NCI-H524 (cell line): ENCODE data around the gene DDIAS.
"Not testable (repeated sequence)": the region's sequence is repeated elsewhere in the genome, so short reads cannot be mapped to it uniquely, and the experiment has no call there.

Source experiments
- DNase-seq, 2 experiments: peaks; one replicate each; lab custom pipeline; 2025; lab: John Stamatoyannopoulos, UW

The DDIAS gene

DNA sequence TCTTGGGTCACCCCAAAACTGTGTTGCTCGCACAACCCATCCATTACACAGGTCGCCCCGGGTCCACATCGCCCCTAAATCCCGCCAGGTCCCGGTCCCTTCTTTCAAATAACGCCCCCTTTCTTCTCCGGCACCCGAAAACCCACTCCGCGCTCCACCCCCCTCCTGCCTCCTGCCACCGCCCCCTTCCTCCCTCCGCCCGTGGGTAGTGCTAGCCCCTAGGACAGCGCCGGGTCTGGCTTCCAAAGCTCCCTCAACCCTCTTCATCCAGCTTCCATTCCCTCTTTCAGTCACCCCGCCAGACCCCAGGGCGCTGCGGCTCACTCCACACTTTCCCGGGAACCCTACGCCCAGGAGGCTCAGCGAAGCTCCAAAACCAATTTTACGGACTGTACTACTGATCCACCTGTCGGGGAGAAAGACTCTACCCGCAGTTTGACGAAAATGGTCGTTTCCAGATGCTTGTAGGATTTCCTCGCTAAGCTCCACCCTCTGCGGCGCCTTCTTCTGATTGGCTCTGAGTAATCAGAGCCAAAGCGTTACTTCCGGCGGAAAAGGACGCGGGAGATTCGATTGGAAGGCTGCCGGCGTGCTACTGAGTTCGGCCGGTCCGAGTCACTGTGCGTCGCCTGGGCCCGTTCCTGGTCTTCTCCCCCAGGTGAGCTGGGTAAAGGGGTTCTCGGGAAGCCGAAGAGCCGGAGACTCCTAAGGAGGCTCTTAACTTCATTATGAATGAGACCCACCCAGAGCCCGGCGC lies at the start of gene DDIAS:
Gene DDIAS (plus strand): TSS at position 572 of the 757 bp plus-strand sequence. CDS start 13,003 bp downstream, outside the sequence.
- peak; percentile 97 to 99 for DNase-seq

GRCh38 chr11:82854242-82854641 lies 47.3 kb upstream of the DDIAS start:
- DNase-seq = no peak

DNA sequence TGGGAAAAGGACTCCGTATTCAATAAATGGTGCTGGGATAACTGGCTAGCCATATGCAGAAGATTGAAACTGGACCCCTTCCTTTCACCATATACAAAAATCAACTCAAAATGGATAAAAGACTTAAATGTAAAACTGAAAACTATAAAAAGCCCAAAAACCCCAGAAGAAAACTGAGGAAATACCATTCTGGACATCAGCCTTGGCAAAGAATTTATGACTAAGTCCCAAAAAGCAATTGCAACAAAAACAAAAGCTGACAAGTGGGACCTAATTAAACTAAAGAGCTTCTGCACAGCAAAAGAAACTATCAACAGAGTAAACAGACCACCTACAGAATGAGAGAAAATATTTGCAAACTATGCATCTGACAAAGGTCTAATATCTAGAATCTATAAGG lies 46.6 kb upstream of the DDIAS start:
- DNase-seq = not testable (repeated sequence)

DNA sequence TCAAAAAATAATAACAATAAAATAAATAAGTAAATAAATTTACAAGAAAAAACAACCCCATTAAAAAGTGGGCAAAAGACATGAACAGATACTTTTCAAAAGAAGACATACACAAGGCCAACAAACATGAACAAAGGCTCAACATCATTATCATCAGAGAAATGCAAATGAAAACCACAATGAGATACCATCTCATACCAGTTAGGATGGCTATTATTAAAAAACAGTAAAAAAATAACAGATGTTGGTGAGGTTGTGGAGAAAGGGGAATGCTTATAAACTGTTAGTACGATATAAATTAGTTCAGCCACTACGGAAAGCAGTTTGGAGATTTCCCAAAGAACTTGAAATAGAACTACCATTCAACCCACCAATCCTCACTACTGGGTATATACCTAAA lies 45.9 kb upstream of the DDIAS start:
- no peak for DNase-seq

DNA sequence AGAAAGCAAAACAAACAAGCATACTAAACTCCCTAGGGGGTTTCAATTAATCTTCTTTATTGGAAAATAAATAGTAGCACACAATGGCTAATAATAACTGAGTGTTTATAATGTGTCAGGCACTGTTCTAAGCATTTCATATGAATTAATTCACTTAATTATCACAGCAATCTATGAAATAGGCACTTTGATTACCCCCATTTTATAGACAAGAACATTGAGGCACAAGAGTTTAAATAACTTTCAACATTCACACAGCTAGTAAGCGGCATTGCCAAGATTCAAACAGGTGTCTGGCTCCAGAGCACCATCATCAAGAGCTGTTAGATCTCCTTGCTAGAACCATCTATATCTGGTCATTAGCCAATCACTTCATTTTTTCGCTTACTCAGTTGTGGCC lies 44.4 kb upstream of the DDIAS start:
- DNase-seq = no peak

DNA sequence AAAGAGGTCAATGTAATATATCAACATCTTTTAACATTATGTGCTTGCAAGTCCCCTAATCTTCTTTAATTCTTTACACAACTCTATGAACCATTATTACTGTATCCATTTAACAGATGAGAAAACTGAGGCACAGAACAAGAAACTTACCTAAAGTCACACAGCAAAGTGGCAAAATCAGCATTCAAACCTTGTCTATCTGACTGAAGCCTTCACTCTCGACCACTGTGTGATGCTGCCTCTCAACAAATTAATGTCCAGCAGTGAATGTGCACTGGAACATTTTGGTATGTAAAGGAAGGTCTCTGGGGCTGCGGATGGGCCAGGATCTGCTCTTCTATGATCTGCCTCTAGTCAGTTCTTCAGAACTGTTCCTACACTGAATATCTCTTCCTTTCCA lies 43.4 kb upstream of the DDIAS start:
- DNase-seq = no peak

DNA sequence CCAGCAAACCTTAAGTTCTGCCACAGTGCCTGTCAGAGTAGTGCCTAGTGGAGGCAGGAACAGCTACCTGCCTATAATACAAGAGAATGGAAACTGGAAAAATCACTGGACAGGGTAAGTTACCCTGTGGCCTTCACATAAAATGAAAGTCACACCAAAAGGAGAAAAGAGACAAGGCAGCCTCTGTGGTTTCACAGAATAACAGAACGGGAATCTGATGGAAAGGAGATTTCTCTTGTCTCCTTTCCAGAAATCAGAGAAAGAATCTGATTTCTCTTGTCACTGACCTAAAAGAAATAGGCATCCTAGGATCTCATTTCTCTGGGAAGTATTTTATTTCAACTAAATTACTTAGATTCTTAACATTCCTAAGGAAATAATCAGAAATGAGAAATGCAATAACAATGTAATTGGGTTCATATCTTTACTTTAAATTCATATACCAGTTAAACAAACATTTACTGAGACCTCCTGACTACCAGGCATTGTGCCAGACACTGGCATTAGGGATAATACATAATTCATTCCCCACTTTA lies 42.9 kb upstream of the DDIAS start:
- DNase-seq = no peak

DNA sequence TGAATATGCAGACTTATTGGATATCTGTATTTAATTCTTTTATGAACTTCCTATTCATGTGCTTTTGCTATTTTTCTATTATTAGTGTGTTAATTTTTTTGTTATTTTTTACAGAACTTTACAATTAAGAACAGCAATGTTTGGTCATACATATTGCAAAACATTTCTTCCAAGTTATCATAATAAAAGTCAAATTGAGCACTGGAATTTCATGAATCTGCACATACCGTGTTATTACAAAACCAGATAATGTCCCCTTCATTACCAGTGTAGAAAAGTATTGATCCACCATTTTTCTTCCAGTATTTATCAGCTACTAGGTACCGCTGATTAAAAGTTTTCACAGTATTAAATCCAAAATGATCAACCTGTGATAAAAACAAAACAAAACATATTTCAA lies 41.8 kb upstream of the DDIAS start:
- DNase-seq = no peak

- no peak for DNase-seq
These were observed 39.2 kb upstream of the DDIAS start for GRCh38 chr11:82862379-82862778.

- DNase-seq = no peak
These were observed 38.3 kb upstream of the DDIAS start for GRCh38 chr11:82863209-82863608.

DNA sequence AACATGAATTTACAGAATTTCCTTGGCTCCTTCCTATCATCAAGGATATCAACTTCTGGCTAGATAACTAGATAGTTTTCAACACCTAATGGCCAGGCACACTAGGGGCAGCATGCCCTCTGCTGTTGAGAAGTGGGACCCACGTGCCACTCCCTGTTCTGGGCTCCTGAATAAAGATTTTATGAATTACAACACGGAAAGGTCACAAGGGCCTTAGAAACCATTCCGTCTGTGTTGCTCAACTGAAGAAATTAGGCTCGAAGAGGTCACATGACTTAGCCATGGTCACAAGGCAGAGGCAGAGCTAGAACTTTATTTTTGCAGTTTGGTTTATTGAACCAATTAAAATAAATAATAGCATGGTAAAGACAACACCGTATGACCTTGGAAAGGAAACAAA lies 37.3 kb upstream of the DDIAS start:
- peak; percentile 22 to 63 for DNase-seq

- DNase-seq = no peak
These were observed 35.7 kb upstream of the DDIAS start for GRCh38 chr11:82865841-82866240.

- peak; percentile 56 to 78 for DNase-seq
These were observed 33.9 kb upstream of the DDIAS start for GRCh38 chr11:82867495-82868082.

- DNase-seq = no peak
These were observed 31.9 kb upstream of the DDIAS start for GRCh38 chr11:82869657-82870056.

DNA sequence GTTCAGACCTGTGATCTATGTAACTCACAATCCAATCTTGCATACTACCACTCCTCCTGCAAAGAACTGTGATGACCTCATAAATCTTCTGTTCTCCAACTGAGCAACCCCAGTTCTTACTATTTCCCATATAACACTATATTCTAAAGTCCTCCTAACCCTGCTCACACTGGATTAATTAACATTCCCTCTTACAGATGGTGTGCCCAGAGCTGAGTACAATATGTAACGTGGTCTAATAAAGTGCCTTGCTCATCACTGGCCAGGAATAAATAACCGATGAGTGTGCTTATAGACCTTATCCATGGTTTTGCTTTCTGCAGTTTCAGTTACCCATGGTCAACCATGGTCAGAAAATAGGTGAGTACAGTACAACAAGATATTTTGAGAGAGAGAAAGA lies 29.9 kb upstream of the DDIAS start:
- no peak for DNase-seq

DNA sequence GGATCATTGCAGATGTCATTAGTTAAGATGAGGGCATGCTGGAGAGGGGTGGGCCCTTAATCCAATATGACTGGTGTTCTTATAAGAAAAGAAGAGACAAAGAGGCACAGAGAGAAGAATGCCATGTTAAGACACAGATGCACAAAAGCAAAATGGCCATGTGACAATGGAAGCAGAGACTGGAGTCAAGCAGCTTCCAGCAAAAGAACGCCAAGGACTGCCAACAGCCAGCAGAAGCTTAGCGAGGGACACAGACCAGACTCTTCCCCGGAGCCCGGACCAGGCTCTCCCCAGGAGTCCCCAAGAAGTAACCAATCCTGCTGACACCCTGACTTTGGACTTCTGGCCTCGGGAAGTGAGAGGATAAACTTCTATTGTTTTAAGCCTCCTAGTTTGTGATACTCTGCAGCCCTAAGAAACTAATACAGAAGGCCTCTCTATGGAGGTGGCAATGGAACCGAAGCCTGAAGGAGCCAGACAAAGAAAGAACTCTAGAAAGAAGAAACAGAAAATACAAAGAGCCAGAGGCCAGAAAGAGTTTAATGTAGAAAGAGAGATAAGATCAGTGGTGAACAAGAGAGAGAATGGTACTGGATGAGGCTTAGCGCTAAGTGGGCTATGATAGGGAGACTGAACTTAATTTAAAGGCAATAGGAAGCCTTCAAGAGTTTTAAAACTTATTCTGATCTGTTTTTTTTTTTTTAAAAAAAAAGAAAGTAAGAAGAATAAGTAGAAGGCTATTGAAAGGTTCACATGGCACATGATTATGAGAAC lies 29.0 kb upstream of the DDIAS start:
- no peak for DNase-seq

DNA sequence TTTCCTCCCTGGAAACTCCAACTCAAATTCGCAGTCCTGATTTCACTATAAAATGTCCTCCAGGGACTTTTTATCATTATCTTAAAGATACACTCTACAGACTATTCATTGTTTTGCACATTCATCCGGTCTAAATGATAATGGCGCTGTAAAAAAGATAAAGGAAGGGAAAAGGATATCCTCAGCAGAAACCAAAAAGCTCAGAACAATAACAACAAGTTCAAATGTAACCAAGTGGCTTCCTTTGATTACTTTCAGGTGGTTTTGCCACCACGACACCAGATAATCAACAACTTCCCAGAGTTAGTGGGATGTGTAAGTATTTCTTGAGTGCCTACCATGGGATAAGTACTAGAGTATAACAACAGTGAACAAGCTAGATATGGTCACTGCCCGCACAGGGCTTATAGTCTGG lies 27.6 kb upstream of the DDIAS start:
- DNase-seq = no peak

DNA sequence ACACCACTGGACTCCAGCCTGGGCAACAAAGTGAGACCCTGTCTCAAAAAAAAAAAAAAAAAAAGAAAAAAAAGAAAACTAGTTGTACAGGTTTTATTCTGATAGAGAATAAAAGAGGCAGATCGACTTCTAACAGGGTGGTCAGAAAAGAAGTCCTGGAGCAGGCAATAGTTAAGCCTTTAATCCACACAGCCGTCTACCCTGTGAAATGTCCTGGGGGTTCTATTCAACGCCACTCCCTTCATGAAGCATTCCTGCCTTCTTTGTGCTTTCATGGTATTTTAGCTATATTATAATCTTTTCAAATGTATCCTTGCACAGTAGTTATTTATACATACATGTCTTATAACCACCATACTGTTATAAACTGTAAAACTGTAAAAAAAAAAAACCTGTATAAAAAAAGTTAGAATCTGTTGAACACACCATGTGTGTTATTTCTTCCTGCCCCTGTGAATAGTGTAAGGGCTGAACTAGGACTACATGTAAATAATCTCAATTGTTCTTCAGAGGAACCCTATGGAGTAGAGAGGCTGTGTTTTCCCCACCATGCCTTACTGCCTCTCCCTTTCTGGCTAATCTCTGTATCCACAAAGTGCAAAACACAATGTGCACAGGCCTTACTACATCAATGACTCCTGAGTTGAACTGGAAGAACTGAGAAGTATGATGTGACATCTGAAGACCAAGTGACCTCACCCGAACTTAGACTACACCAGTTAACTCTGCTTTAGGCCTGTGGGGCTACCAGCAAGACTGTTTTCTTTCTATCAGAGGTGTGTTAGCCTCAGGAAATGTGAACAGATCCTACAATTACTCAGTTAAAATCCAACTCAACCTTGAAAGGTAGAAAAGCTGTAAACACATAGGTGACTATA lies 26.7 kb upstream of the DDIAS start:
- DNase-seq = no peak

DNA sequence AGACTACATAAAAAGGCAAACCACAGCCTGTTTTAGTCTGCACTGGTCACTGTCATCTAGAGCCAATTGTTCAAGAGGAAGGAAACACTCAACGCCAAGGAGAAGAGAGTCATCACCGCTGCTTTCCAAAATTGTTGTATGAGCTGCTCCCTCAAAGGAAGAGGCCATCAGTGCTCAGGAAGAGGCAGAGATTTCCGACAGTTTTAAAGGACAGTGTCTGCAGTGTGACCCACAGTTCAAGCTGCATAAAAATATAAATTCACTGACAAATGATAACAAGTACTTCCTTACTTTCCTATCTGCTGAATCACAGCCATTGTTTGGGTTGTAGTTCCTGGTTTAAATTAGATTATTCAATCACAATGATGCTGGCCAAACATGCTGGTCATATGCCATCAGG lies 17.7 kb upstream of the DDIAS start:
- DNase-seq = no peak

GRCh38 chr11:82889133-82890001 lies 12.2 kb upstream of the DDIAS start:
- DNase-seq = no peak

GRCh38 chr11:82890002-82890341 lies 11.6 kb upstream of the DDIAS start:
- no peak for DNase-seq
